ENCODE data around the gene ANGPTL5.

GRCh38 chr11:101848262-101848661 lies 68.1 kb downstream of the ANGPTL5 start:
- TF ChIP-seq, protein P1, sequence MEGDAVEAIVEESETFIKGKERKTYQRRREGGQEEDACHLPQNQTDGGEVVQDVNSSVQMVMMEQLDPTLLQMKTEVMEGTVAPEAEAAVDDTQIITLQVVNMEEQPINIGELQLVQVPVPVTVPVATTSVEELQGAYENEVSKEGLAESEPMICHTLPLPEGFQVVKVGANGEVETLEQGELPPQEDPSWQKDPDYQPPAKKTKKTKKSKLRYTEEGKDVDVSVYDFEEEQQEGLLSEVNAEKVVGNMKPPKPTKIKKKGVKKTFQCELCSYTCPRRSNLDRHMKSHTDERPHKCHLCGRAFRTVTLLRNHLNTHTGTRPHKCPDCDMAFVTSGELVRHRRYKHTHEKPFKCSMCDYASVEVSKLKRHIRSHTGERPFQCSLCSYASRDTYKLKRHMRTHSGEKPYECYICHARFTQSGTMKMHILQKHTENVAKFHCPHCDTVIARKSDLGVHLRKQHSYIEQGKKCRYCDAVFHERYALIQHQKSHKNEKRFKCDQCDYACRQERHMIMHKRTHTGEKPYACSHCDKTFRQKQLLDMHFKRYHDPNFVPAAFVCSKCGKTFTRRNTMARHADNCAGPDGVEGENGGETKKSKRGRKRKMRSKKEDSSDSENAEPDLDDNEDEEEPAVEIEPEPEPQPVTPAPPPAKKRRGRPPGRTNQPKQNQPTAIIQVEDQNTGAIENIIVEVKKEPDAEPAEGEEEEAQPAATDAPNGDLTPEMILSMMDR (conservative IDR thresholded peaks at IDR 0.05): peak; percentile 87
- TF ChIP-seq EZH2 (IDR thresholded peaks at IDR 0.05; ENCODE audit: low read depth): no peak
